HepG2 (cell line): Measurements from ENCODE around the gene ACTR1A. TPM values are rescaled to one million over a fixed set of nuclear protein-coding genes. Genes with fewer than 3 reads are reported as not detected.

Source experiments
- AKAP8 ChIP-seq: sonication (generic); formaldehyde crosslinking; IDR thresholded peaks from 2 replicates; pipeline ENCODE4 v1.5.1; 2020; ENCODE audit warnings: mild to moderate bottlenecking, missing genetic modification reagents
- ARNTL ChIP-seq: sonication (generic); formaldehyde crosslinking; IDR thresholded peaks from 2 replicates; pipeline ENCODE4 v1.4.0; 2020; ENCODE audit warnings: mild to moderate bottlenecking, missing genetic modification reagents
- CENPX ChIP-seq: sonication (generic); formaldehyde crosslinking; IDR thresholded peaks from 2 replicates; pipeline ENCODE4 v1.9.0; 2021; ENCODE audit warnings: mild to moderate bottlenecking, missing genetic modification reagents, moderate library complexity
- GATA4 ChIP-seq: sonication (generic); IDR thresholded peaks from 2 replicates; pipeline ENCODE4 v1.6.1; 2016; ENCODE audit warnings: antibody characterized with exemption, low read depth, borderline replicate concordance
- KAT7 ChIP-seq: IDR thresholded peaks from 2 replicates; pipeline ENCODE4 v1.6.1; 2018; ENCODE audit warnings: borderline replicate concordance, missing compliant biosample characterization
- KDM5B ChIP-seq: sonication (generic); formaldehyde crosslinking; IDR thresholded peaks from 2 replicates; pipeline ENCODE4 v1.4.0; 2020; ENCODE audit warnings: missing genetic modification reagents, mild to moderate bottlenecking, borderline replicate concordance
- MBD4 ChIP-seq: IDR thresholded peaks from 2 replicates; pipeline ENCODE4 v1.6.1; 2012; ENCODE audit warnings: low read length, inconsistent platforms, borderline replicate concordance
- SOX6 ChIP-seq, 2 experiments: fragments of 450-650 bp in 1 of 2; sonication (generic) in 1 of 2; formaldehyde crosslinking in 1 of 2; IDR thresholded peaks; 2 replicates each; pipeline versions ENCODE4 v1.4.0 to v1.6.1; 2017 to 2020; ENCODE audit warnings: antibody characterized with exemption in 1 of 2, mild to moderate bottlenecking in 1 of 2, missing genetic modification reagents in 1 of 2
- SP1 ChIP-seq, 2 experiments: fragments of 450-650 bp in 1 of 2; sonication (generic) in 1 of 2; formaldehyde crosslinking in 1 of 2; IDR thresholded peaks; 2 replicates each; pipeline versions ENCODE4 v1.4.0 to v1.6.1; 2016 to 2020; ENCODE audit warnings: missing genetic modification reagents in 1 of 2
- XBP1 ChIP-seq: sonication (generic); formaldehyde crosslinking; IDR thresholded peaks from 2 replicates; pipeline ENCODE4 v1.5.0; 2020; ENCODE audit warnings: missing genetic modification reagents
- ZNF101 ChIP-seq: sonication (generic); formaldehyde crosslinking; IDR thresholded peaks from 2 replicates; pipeline ENCODE4 v1.4.0; 2020; ENCODE audit warnings: mild to moderate bottlenecking, low read depth, missing genetic modification reagents, borderline replicate concordance
- ZNF121 ChIP-seq: sonication (generic); formaldehyde crosslinking; IDR thresholded peaks from 2 replicates; pipeline ENCODE4 v1.5.0; 2020; ENCODE audit warnings: mild to moderate bottlenecking, missing genetic modification reagents
- ZNF33B ChIP-seq: sonication (generic); formaldehyde crosslinking; IDR thresholded peaks from 2 replicates; pipeline ENCODE4 v1.5.1; 2020; ENCODE audit warnings: mild to moderate bottlenecking, missing genetic modification reagents
- ZNF496 ChIP-seq: sonication (generic); formaldehyde crosslinking; IDR thresholded peaks from 2 replicates; pipeline ENCODE4 v1.8.1; 2023; ENCODE audit warnings: mild to moderate bottlenecking, moderate library complexity, missing genetic modification reagents; ENCODE audit not compliant: insufficient replicate concordance
- ZNF564 ChIP-seq: sonication (generic); formaldehyde crosslinking; IDR thresholded peaks from 2 replicates; pipeline ENCODE4 v1.8.1; 2023; ENCODE audit warnings: mild to moderate bottlenecking, missing genetic modification reagents
- polyA plus RNA-seq, 8 experiments: library from polyadenylated mRNA; depleted of rRNA in 3 of 8; stranded (reverse) in 7 of 8; unstranded in 1 of 8; fragments of >200 nt; fragmentation: Illumina TruSeq in 4 of 8; extraction: Trizol in 4 of 8; gene quantifications; 2 replicates each; pipeline versions ENCODE4 v1.2.1 to v1.2.3, GENCODE V29; 2011 to 2016; ENCODE audit warnings: low read depth in 4 of 8, missing spikeins in 1 of 8, mixed read lengths in 1 of 8; ENCODE audit not compliant: insufficient read depth in 1 of 8
- total RNA-seq, 5 experiments: library from RNA; depleted of rRNA; stranded (reverse); fragments of >200 nt; fragmentation: Illumina TruSeq; extraction: Trizol; gene quantifications; 2 replicates each; pipeline ENCODE4 v1.2.3, GENCODE V29; 2016; ENCODE audit warnings: low read depth in 1 of 5
- TF ChIP-seq, protein P1 (sequence below): sonication (generic); formaldehyde crosslinking; IDR thresholded peaks from 2 replicates; pipeline ENCODE4 v1.5.0; 2020; ENCODE audit warnings: missing genetic modification reagents
- TF ChIP-seq, protein P2 (sequence below): sonication (generic); formaldehyde crosslinking; IDR thresholded peaks from 2 replicates; pipeline ENCODE4 v1.4.0; 2020; ENCODE audit warnings: missing genetic modification reagents
- TF ChIP-seq, protein P3 (sequence below): sonication (generic); formaldehyde crosslinking; IDR thresholded peaks from 2 replicates; pipeline ENCODE4 v1.5.0; 2020; ENCODE audit warnings: mild to moderate bottlenecking, missing genetic modification reagents
- TF ChIP-seq, protein P4 (sequence below): sonication (generic); formaldehyde crosslinking; IDR thresholded peaks from 2 replicates; pipeline ENCODE4 v1.4.0; 2020; ENCODE audit warnings: missing genetic modification reagents
- TF ChIP-seq, protein P5 (sequence below): sonication (generic); formaldehyde crosslinking; IDR thresholded peaks from 2 replicates; pipeline ENCODE4 v1.5.1; 2020; ENCODE audit warnings: missing genetic modification reagents, mild to moderate bottlenecking, borderline replicate concordance
- TF ChIP-seq, protein P6 (sequence below): sonication (generic); formaldehyde crosslinking; IDR thresholded peaks from 2 replicates; pipeline ENCODE4 v1.8.0; 2022; ENCODE audit warnings: missing genetic modification reagents, low read depth, mild to moderate bottlenecking, borderline replicate concordance

ACTR1A gene
- total and polyA plus RNA-seq, 2 of the 13 experiments (the other 11 are each of a cell fraction or from before 2014, with no cell fraction given), result 59.6 to 62.8 TPM

DNA sequence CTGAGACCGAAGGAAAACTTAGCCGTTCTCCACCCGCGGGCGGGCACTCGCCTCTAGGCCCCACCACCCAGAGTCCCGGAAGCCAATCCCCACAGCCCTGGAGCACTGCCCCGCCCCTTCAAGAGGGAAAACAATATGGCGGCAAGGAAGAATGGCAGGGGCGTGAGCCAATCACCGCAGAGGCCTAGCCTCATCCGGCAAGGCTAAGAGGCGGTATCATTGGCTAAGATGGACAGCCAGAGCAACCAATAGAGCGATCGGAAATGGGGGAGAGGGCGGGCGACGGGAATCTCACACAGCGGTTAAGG is 529 bp downstream of the ACTR1A start (continued):
- TF ChIP-seq, protein P1, sequence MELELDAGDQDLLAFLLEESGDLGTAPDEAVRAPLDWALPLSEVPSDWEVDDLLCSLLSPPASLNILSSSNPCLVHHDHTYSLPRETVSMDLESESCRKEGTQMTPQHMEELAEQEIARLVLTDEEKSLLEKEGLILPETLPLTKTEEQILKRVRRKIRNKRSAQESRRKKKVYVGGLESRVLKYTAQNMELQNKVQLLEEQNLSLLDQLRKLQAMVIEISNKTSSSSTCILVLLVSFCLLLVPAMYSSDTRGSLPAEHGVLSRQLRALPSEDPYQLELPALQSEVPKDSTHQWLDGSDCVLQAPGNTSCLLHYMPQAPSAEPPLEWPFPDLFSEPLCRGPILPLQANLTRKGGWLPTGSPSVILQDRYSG (CRISPR knock-in tag), result no peak
- TF ChIP-seq, protein P2, sequence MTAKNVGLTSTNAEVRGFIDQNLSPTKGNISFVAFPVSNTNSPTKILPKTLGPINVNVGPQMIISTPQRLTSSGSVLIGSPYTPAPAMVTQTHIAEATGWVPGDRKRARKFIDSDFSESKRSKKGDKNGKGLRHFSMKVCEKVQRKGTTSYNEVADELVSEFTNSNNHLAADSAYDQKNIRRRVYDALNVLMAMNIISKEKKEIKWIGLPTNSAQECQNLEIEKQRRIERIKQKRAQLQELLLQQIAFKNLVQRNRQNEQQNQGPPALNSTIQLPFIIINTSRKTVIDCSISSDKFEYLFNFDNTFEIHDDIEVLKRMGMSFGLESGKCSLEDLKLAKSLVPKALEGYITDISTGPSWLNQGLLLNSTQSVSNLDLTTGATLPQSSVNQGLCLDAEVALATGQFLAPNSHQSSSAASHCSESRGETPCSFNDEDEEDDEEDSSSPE (CRISPR knock-in tag), result no peak; the same call in 1 of the 2 replicates
- no peak for TF ChIP-seq SP1 (IDR thresholded peaks at IDR 0.05)
- peak; percentile 73 for TF ChIP-seq SP1 (CRISPR knock-in tag; IDR thresholded peaks at IDR 0.05)
- TF ChIP-seq GATA4, result no peak
- no peak for TF ChIP-seq ZNF121
- TF ChIP-seq, protein P3, sequence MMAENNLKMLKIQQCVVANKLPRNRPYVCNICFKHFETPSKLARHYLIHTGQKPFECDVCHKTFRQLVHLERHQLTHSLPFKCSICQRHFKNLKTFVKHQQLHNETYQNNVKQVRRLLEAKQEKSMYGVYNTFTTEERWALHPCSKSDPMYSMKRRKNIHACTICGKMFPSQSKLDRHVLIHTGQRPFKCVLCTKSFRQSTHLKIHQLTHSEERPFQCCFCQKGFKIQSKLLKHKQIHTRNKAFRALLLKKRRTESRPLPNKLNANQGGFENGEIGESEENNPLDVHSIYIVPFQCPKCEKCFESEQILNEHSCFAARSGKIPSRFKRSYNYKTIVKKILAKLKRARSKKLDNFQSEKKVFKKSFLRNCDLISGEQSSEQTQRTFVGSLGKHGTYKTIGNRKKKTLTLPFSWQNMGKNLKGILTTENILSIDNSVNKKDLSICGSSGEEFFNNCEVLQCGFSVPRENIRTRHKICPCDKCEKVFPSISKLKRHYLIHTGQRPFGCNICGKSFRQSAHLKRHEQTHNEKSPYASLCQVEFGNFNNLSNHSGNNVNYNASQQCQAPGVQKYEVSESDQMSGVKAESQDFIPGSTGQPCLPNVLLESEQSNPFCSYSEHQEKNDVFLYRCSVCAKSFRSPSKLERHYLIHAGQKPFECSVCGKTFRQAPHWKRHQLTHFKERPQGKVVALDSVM (CRISPR knock-in tag), result no peak
- no peak for TF ChIP-seq ZNF564 (CRISPR knock-in tag)
- no peak for TF ChIP-seq XBP1 (CRISPR knock-in tag)
- no peak for TF ChIP-seq ZNF33B (CRISPR knock-in tag)
- TF ChIP-seq, protein P4, sequence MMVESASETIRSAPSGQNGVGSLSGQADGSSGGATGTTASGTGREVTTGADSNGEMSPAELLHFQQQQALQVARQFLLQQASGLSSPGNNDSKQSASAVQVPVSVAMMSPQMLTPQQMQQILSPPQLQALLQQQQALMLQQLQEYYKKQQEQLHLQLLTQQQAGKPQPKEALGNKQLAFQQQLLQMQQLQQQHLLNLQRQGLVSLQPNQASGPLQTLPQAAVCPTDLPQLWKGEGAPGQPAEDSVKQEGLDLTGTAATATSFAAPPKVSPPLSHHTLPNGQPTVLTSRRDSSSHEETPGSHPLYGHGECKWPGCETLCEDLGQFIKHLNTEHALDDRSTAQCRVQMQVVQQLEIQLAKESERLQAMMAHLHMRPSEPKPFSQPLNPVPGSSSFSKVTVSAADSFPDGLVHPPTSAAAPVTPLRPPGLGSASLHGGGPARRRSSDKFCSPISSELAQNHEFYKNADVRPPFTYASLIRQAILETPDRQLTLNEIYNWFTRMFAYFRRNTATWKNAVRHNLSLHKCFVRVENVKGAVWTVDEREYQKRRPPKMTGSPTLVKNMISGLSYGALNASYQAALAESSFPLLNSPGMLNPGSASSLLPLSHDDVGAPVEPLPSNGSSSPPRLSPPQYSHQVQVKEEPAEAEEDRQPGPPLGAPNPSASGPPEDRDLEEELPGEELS (CRISPR knock-in tag), result no peak
- no peak for TF ChIP-seq MBD4
- no peak for TF ChIP-seq ZNF101
- no peak for TF ChIP-seq CENPX (CRISPR knock-in tag)
- TF ChIP-seq ARNTL, result no peak
- TF ChIP-seq ZNF496 (CRISPR knock-in tag), result no peak
- TF ChIP-seq AKAP8 (CRISPR knock-in tag), result no peak
- TF ChIP-seq KAT7 (CRISPR knock-in tag), result no peak
- TF ChIP-seq KDM5B (CRISPR knock-in tag), result no peak
- TF ChIP-seq, protein P5, sequence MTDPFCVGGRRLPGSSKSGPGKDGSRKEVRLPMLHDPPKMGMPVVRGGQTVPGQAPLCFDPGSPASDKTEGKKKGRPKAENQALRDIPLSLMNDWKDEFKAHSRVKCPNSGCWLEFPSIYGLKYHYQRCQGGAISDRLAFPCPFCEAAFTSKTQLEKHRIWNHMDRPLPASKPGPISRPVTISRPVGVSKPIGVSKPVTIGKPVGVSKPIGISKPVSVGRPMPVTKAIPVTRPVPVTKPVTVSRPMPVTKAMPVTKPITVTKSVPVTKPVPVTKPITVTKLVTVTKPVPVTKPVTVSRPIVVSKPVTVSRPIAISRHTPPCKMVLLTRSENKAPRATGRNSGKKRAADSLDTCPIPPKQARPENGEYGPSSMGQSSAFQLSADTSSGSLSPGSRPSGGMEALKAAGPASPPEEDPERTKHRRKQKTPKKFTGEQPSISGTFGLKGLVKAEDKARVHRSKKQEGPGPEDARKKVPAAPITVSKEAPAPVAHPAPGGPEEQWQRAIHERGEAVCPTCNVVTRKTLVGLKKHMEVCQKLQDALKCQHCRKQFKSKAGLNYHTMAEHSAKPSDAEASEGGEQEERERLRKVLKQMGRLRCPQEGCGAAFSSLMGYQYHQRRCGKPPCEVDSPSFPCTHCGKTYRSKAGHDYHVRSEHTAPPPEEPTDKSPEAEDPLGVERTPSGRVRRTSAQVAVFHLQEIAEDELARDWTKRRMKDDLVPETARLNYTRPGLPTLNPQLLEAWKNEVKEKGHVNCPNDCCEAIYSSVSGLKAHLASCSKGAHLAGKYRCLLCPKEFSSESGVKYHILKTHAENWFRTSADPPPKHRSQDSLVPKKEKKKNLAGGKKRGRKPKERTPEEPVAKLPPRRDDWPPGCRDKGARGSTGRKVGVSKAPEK (CRISPR knock-in tag), result 0 out of 2 replicates have a peak, but pooled peaks have one; percentile 54
- TF ChIP-seq, protein P6, sequence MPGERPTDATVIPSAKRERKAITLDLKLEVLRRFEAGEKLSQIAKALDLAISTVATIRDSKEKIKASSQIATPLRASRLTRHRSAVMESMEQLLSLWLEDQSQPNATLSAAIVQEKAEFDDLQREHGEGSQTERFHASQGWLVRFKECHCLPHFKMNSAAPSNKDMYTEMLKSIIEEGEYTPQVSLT, result no peak
- TF ChIP-seq SOX6 (IDR thresholded peaks at IDR 0.05), result no peak
- no peak for TF ChIP-seq SOX6 (CRISPR knock-in tag; IDR thresholded peaks at IDR 0.05)
